G401 (cell line): ENCODE results near the gene ERMAP. TPM values are rescaled to one million over a fixed set of nuclear protein-coding genes. Genes with fewer than 3 reads are reported as not detected.
A peak's percentile ranks its signal among the peaks of the same experiment; 100 is the strongest.
"Not testable (repeated sequence)": the region's sequence is repeated elsewhere in the genome, so short reads cannot be mapped to it uniquely, and the experiment has no call there.

ENCODE experiments used
- DNase-seq: peaks from one replicate; pipeline ENCODE4 v3.0.0-alpha.2; 2015; ENCODE audit warnings: low spot score
- in situ Hi-C: cut with HindIII; loops from 2 replicates; pipeline ENCODE4 v1.10.0; 2016; ENCODE audit warnings: low sequenced_read_pairs, mixed read lengths
- total RNA-seq: library from RNA; depleted of rRNA; stranded (reverse); fragments of >200 nt; shearing (Covaris generic); gene quantifications from 2 replicates; pipeline ENCODE4 v1.2.3, GENCODE V29; 2014

The ERMAP gene
- total RNA-seq, 1 experiment from 2014 or later = 5.3 TPM

DNA sequence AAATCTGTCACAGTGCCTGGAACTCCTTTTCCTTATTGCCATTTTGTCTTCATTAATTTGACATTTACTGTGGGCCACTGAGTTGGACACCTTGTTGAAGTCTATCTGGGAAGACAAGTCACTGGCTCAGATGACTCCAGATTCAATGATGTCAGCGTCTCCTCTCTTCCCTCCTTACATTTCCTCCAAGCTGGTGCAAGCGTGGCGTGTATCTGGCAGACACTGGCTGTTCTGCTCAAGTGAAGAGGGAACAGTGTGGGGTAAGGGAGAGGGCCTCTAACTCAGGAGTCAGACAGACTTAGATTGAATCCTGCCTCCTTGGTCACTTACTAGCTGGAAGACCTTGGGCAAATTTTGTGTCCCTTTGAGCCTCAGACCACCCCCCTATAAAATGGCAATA, 20.8 kb downstream of the ERMAP start:
- no peak for DNase-seq
- in situ Hi-C loops = no loop called here

DNA sequence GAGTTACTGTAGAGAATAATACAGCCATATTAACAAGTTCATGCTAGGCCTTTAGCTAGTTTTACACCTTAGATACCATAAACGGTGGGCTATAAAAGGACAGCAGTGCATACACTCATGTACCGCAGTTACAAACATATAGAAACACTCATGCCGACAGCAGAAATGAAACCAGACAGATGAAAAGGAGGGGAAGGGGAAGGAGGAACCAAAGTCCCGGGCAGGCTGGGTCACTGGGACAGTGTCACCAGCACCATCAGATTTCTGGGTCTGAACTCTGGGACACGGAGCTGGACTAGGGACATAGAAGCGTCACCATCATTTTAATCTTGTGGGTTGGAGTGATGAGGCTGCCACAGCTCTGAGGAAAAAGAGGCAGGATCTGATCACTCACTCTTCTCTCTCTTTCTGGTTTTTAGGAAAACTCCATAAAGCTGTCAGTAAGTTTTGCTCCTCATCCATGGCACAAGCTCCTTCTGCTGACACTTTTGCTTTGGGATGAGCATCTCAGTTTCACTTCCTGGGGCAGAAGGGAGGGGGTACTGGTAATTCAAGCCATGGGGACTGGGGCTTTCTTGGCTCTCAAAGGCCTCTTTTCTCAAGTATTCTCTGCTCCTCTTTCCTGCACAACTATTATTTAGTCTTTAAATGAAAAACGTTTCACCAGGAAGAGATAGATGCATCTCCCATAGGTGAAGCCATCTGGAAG, 21.7 kb downstream of the ERMAP start:
- no peak for DNase-seq

DNA sequence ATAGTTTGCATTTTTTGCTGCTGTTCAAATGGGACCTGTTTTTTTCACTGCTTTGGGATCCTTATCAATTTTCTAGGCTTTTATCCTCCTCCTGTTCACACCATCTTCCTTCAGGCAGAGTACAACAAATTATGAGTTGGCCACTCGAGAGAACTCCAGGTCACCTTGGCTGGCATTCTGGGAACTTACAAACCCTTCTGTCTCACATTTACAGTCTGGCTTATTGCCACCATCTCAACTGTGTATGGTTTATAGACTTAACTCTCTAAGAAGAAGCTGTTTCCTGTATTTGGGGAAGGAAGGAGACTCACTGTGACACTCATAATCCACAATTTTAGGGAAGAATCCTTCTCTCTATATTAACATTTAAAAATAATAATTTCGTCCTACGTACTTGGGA, 24.1 kb downstream of the ERMAP start:
- DNase-seq = no peak
- in situ Hi-C loops = no loop called here

More for the DNA sequence above, 21.7 kb downstream of the ERMAP start:
- in situ Hi-C loops = no loop called here

DNA sequence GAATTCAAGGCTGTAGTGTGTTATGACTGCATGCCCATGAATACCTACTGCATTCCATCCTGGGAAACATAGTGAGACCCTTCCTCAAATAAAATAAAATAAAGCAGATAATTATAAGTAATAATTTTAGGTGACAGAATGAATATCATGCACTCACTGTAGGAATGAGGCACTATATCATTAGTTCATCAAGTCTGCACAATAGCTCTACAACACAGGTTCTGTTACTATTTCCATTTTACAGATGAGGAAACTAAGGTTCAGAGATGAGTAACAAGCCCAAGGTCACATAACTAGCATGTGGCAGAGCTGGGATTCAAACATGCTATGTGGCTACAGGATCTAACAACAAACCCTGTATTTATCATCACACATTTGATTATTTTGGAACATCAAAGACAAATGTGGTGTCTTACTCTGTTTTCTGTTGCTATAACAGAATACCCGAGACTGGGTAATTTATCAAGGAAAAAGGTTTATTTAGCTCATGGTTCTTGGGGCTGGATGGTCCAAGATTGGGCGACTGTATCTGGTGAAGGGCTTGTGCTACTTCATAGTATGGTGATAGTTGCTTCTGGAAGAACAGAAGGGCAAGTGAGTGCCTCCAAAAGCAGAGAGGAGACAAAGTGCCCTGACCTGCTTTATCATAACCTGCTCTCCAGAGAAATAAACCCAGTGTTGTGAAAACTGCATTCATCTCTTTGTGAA, 24.7 kb downstream of the ERMAP start:
- in situ Hi-C loops = no loop called here
- DNase-seq = no peak

GRCh38 chr1:42844592-42845140, 27.7 kb downstream of the ERMAP start:
- in situ Hi-C loops = no loop called here

GRCh38 chr1:42845193-42845592, 28.3 kb downstream of the ERMAP start:
- in situ Hi-C loops = no loop called here
- no peak for DNase-seq

More at GRCh38 chr1:42844592-42845140, 27.7 kb downstream of the ERMAP start:
- DNase-seq = no peak

DNA sequence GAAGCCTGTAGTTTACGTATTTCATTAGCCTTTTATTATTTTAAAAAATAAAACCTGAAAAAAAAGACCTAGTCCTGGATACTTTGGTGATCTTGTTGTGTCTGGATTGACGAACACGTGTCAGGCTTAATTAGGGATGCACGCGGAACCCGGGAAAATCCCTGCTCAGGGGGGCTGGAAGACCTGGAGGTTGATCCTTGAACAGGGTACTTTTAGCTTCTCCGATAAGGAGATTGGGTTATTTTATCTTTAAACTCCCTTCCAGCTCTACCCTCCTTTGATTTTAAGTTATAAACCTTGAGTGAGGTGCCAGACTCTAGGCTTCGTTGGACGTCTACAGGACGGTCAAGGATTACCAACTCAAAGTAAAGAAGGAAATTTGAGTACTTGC, 28.9 kb downstream of the ERMAP start:
- in situ Hi-C loops = no loop called here
- no peak for DNase-seq

DNA sequence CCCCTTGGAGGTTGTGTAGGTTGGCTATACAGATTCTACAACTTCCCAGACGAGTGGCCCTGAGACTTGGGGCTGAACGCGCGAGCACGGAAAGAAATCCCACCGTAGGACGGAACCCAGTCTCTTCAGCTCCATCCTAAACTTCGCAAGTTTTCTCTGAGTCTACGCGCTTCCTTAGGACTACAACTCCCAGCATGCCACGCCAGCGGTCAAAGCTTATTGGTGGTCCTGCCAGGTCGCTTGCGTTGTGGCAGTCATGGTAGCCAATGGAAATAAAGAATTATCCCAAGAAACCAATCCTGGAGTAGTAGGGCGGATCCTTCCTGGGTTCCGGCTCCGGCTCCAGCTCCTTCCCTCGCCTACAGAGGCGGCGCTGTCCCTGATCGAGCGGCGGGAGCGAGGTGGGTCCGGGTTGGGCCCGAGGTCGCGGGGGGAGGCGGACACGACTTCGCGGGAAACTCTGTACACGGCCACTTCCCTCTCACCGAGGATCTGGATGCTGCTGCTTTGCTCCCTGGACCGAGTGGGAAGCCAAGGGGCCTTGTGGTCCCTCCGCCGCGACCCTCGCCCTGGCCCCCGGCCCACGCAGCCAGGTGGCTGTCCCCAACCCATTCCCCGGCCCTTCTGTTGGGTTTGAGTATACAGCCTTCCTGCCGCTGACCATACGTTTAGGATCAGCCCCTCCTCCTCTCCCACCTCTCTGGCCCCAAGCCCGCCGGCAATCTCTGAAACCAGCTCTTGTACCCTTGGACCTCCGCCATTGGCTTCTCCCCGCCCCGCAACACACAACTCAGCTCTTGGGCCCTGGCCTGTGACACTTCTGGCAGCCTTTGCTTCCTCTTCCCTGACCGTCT, 29.6 kb downstream of the ERMAP start, which contains the start of gene ZNF691:
ZNF691 (plus strand) TSS at position 357 of the 854 bp plus-strand sequence. CDS start 3,046 bp downstream, outside the sequence.
- in situ Hi-C loops = no loop called here

DNA sequence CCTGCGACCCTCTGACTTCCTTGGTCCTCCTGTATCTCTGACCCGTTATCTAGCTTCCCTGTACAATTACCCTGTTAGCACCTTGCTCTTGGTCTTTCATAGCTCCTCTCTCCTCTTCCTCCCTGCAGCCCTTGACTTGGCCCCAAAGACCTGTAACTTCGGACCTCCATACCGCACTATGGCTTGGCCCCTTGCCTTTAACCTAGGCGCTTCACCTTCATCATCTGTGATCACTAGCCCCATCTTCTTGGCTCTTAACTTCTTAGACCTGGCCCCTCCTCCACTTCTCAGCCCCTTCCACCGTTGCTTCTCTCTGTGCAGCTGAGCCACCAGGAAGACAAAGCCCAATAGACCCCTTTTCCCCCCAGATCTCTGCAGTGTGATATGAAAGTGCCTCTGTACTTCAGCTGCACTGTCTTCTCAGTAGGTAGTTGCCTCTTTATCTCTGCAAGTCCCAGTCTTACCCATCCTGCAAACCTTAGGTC, 30.2 kb downstream of the ERMAP start:
- in situ Hi-C loops = no loop called here

More for the DNA sequence above, 29.6 kb downstream of the ERMAP start, which contains the start of gene ZNF691:
- peak; percentile 98 for DNase-seq

DNA sequence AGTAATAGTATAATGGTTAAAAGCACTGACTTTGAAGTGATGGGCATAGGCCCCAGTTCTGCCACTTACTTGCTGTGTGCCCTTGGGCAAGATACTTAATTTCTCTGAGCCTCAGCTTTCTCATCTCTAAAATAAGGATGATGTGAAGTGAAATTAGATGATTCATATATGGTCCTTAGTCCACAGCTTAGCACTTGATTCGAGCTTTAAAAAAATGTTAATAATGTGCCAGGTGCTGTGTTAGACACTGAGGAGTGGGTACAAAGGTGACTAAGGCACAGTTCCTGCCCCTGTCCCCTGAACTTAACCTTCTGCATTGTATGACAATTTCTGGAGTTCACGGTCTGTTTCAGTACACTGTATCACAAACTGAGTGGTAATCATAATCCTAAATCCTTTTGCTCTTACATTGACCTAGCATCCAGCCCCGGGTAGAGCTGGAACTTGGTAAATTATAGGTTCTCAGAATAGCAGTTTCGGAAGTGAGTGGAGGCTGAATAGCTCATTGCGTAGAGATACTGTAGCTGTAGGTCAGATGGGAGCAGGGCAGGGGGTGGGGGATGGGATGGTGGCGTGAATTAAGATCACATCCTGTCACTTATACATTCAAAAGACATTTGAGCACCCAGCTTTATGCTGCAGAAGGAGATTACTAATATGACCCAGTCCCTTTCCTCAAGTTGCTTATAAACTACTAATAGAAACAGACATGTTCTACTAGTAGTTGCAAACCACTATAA, 31.0 kb downstream of the ERMAP start:
- no peak for DNase-seq
- in situ Hi-C loops = no loop called here

More for the DNA sequence above, 30.2 kb downstream of the ERMAP start:
- no peak for DNase-seq

GRCh38 chr1:42848823-42849537, 32.1 kb downstream of the ERMAP start:
- DNase-seq = no peak
- in situ Hi-C loops = no loop called here

GRCh38 chr1:42849944-42850343, 33.0 kb downstream of the ERMAP start:
- DNase-seq = no peak

DNA sequence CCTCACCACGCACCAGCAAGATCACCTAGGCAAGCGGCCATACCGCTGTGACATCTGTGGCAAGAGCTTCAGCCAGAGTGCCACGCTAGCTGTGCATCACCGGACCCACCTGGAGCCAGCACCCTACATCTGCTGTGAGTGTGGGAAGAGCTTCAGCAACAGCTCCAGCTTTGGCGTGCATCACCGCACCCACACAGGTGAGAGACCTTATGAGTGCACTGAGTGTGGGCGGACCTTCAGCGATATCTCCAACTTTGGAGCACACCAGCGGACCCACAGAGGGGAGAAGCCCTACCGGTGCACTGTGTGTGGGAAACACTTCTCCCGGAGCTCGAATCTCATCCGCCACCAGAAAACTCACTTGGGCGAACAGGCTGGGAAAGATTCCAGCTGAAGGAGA, 34.5 kb downstream of the ERMAP start:
- in situ Hi-C loops = no loop called here
- DNase-seq = no peak

More at GRCh38 chr1:42849944-42850343, 33.0 kb downstream of the ERMAP start:
- in situ Hi-C loops = no loop called here

- DNase-seq = no peak
- in situ Hi-C loops = no loop called here
Observed at GRCh38 chr1:42851960-42852607, 35.2 kb downstream of the ERMAP start.

- in situ Hi-C loops = no loop called here
- no peak for DNase-seq
Observed at GRCh38 chr1:42852608-42852980, 35.7 kb downstream of the ERMAP start.

DNA sequence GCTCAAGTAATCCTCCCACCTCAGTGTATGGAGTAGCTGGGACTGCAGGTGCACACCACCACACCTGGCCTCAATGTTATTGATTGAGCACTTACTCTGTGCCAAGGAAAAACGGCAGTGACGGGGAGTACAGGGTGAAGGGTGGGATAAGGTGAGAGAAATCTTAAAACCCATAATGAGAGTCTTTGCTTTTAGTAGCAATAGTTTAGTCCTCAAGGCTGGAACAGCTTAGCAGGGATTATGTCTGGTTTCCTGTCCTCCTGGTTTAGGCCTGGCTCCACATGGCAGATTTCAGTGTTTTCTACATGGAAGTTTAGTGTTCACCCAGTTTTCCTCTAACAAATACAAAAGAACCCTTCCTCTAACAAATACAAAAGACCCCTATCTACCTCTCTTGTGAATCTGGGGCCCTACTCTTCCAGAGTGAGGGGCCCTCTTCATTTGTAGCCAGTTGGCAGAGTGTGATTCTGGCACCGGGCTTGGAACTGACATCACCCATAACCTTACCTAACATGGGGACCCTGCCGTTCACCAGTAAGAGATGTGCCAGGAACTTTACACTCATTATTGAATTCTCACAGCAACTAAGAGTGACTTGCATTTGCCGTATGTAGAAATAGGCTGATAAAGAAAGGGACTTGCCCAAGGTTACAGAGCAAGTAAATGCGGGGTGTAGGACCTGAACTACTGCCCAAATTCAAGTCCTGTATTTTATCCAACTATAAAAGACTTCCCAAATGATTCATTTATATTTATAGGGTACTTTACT, 36.4 kb downstream of the ERMAP start:
- in situ Hi-C loops = no loop called here
- DNase-seq = no peak

DNA sequence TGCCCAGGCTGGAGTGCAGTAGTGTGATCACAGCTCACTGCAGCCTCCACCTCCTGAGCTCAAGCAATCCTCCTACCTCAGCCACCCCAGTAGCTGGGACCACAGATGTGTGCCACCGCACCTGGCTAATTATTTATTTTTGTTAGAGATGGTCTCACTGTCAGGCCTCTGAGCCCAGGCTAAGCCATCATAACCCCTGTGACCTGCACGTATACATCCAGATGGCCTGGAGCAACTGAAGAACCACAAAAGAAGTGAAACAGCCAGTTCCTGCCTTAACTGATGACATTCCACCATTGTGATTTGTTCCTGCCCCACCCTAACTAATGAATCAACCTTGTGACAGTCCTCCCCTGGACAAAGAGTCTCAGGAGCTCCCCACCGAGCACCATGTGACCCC, 39.6 kb downstream of the ERMAP start:
- in situ Hi-C loops, DNase-seq: not testable (repeated sequence)
